Measurements from ENCODE around the gene STRIP2. TPM values are rescaled to one million over a fixed set of nuclear protein-coding genes. Genes with fewer than 3 reads are reported as not detected.

STRIP2 gene
- total RNA-seq, 1 experiment from 2014 or later, result 9.1 TPM

- intact Hi-C loops (cut with micrococcal nuclease; ENCODE audit: unreplicated experiment), result no loop called here
- no peak overlapping the region for H3K27ac ChIP-seq (ENCODE audit: low read depth, low read length, poor library complexity, severe bottlenecking)
- no peaks in the 10 kb centered on the region for H3K27me3 ChIP-seq (replicated peaks; ENCODE audit: insufficient read depth, low read depth, low read length, poor library complexity)
- H3K4me1 ChIP-seq (ENCODE audit: insufficient read depth, low read length, poor library complexity, severe bottlenecking), result no peaks in the 10 kb centered on the region
- H3K4me3 ChIP-seq (ENCODE audit: low read depth, low read length, poor library complexity, severe bottlenecking), result no peak overlapping the region
- TF ChIP-seq EZH2 (IDR thresholded peaks at IDR 0.05; ENCODE audit: borderline replicate concordance, low read depth, low read length, poor library complexity, severe bottlenecking) (no peak), CTCF (conservative IDR thresholded peaks at IDR 0.05; ENCODE audit: low read depth, low read length) (no peak)
- ChIA-PET CTCF (no interaction called here), POLR2A (ENCODE audit: low non-redundant PET) (interaction anchor here (0.6 kb wide), 1 partner anchor 89 kb away, joined by 3 read pairs; no protein-coding TSS in a partner anchor)
- no peak for DNase-seq (ENCODE audit: low spot score)
- no TSS peak for BruUV-seq (replicated peaks)
- H3K9me3 ChIP-seq (ENCODE audit: low read depth, low read length, poor library complexity, severe bottlenecking), result no peaks in the 10 kb centered on the region
- H3K36me3 ChIP-seq (ENCODE audit: insufficient read depth, low read length, poor library complexity, severe bottlenecking), result peaks cover 13% of the 10 kb centered on the region
Observed at GRCh38 chr7:129464194-129464593, 30.0 kb downstream of the STRIP2 start.

- no peaks in the 10 kb centered on the region for H3K9me3 ChIP-seq (ENCODE audit: low read depth, low read length, poor library complexity, severe bottlenecking)
- BruUV-seq (replicated peaks), result no TSS peak
- ChIA-PET POLR2A (ENCODE audit: low non-redundant PET) (no interaction called here), CTCF (no interaction called here)
- H3K4me3 ChIP-seq (ENCODE audit: low read depth, low read length, poor library complexity, severe bottlenecking), result no peak overlapping the region
- no peak for DNase-seq (ENCODE audit: low spot score)
- H3K27me3 ChIP-seq (replicated peaks; ENCODE audit: insufficient read depth, low read depth, low read length, poor library complexity), result no peaks in the 10 kb centered on the region
- H3K36me3 ChIP-seq (ENCODE audit: insufficient read depth, low read length, poor library complexity, severe bottlenecking), result peaks cover 9% of the 10 kb centered on the region
- H3K27ac ChIP-seq (ENCODE audit: low read depth, low read length, poor library complexity, severe bottlenecking), result no peak overlapping the region
- intact Hi-C loops (cut with micrococcal nuclease; ENCODE audit: unreplicated experiment), result no loop called here
- H3K4me1 ChIP-seq (ENCODE audit: insufficient read depth, low read length, poor library complexity, severe bottlenecking), result no peaks in the 10 kb centered on the region
- no peak for TF ChIP-seq CTCF (conservative IDR thresholded peaks at IDR 0.05; ENCODE audit: low read depth, low read length)
- TF ChIP-seq EZH2 (IDR thresholded peaks at IDR 0.05; ENCODE audit: borderline replicate concordance, low read depth, low read length, poor library complexity, severe bottlenecking), result no peak
Observed at GRCh38 chr7:129465080-129465479, 30.8 kb downstream of the STRIP2 start.

GRCh38 chr7:129466796-129467195 is 32.6 kb downstream of the STRIP2 start:
- intact Hi-C loops (cut with micrococcal nuclease; ENCODE audit: unreplicated experiment), result no loop called here
- ChIA-PET POLR2A (ENCODE audit: low non-redundant PET) (no interaction called here), CTCF (interaction anchor here (0.7 kb wide), 1 partner anchor 479 kb away, joined by 3 read pairs; no protein-coding TSS in a partner anchor)
- Histone ChIP-seq H3K36me3 (ENCODE audit: insufficient read depth, low read length, poor library complexity, severe bottlenecking) (peaks cover 9% of the 10 kb centered on the region), H3K4me1 (ENCODE audit: insufficient read depth, low read length, poor library complexity, severe bottlenecking) (no peaks in the 10 kb centered on the region), H3K4me3 (ENCODE audit: low read depth, low read length, poor library complexity, severe bottlenecking) (no peak overlapping the region), H3K27me3 (replicated peaks; ENCODE audit: insufficient read depth, low read depth, low read length, poor library complexity) (no peaks in the 10 kb centered on the region), H3K27ac (ENCODE audit: low read depth, low read length, poor library complexity, severe bottlenecking) (no peak overlapping the region), H3K9me3 (ENCODE audit: low read depth, low read length, poor library complexity, severe bottlenecking) (no peaks in the 10 kb centered on the region)
- DNase-seq (ENCODE audit: low spot score), result peak; percentile 72
- BruUV-seq (replicated peaks), result no TSS peak
- TF ChIP-seq CTCF (conservative IDR thresholded peaks at IDR 0.05; ENCODE audit: low read depth, low read length) (no peak), EZH2 (IDR thresholded peaks at IDR 0.05; ENCODE audit: borderline replicate concordance, low read depth, low read length, poor library complexity, severe bottlenecking) (no peak)
